GM23248 (cell line): Measurements from ENCODE around the gene NOS1AP. TPM values are rescaled to one million over a fixed set of nuclear protein-coding genes. Genes with fewer than 3 reads are reported as not detected.

Source experiments
- DNase-seq: peaks from one replicate; pipeline ENCODE4 v3.0.0-alpha.2; 2015
- H2AFZ ChIP-seq: fragments of 200-600 bp; sonication (generic); 2 replicates; pipeline ENCODE4 v1.6.1; 2016; ENCODE audit warnings: antibody characterized with exemption
- H3F3A ChIP-seq: fragments of 200-600 bp; sonication (generic); 2 replicates; pipeline ENCODE4 v1.6.1; 2016; ENCODE audit warnings: mild to moderate bottlenecking, antibody characterized with exemption, mixed run types; ENCODE audit not compliant: insufficient read depth
- H3K27ac ChIP-seq: fragments of 200-600 bp; sonication (generic); 2 replicates; pipeline ENCODE4 v1.5.1; 2016; ENCODE audit warnings: mild to moderate bottlenecking
- H3K27me3 ChIP-seq: fragments of 200-600 bp; sonication (generic); replicated peaks from 2 replicates; pipeline ENCODE4 v1.6.1; 2016; ENCODE audit warnings: mild to moderate bottlenecking; ENCODE audit not compliant: insufficient read depth
- H3K36me3 ChIP-seq: fragments of 200-600 bp; sonication (generic); 2 replicates; pipeline ENCODE4 v1.6.1; 2016; ENCODE audit warnings: low read depth, mild to moderate bottlenecking
- H3K4me1 ChIP-seq: fragments of 200-600 bp; sonication (generic); 2 replicates; pipeline ENCODE4 v1.6.1; 2016; ENCODE audit warnings: mild to moderate bottlenecking; ENCODE audit not compliant: insufficient read depth
- H3K4me2 ChIP-seq: fragments of 200-600 bp; sonication (generic); one replicate; pipeline ENCODE4 v1.6.1; 2016; ENCODE audit warnings: mild to moderate bottlenecking; ENCODE audit not compliant: unreplicated experiment
- H3K4me3 ChIP-seq: fragments of 200-600 bp; sonication (generic); 2 replicates; pipeline ENCODE4 v1.5.1; 2016; ENCODE audit warnings: mild to moderate bottlenecking
- H3K79me2 ChIP-seq: fragments of 200-600 bp; sonication (generic); 2 replicates; pipeline ENCODE4 v1.6.1; 2016; ENCODE audit warnings: mild to moderate bottlenecking; ENCODE audit not compliant: insufficient read depth
- H3K9ac ChIP-seq: fragments of 200-600 bp; sonication (generic); 2 replicates; pipeline ENCODE4 v1.6.1; 2016; ENCODE audit warnings: mild to moderate bottlenecking
- H3K9me2 ChIP-seq: fragments of 200-600 bp; sonication (generic); 2 replicates; pipeline ENCODE4 v1.6.1; 2016; ENCODE audit warnings: mixed run types, mild to moderate bottlenecking, moderate library complexity; ENCODE audit not compliant: insufficient read depth
- H3K9me3 ChIP-seq: fragments of 200-600 bp; sonication (generic); one replicate; pipeline ENCODE4 v1.6.1; 2017; ENCODE audit warnings: low read depth
- H4K20me1 ChIP-seq: fragments of 200-600 bp; sonication (generic); 2 replicates; pipeline ENCODE4 v1.6.0; 2016; ENCODE audit not compliant: insufficient read depth
- EZH2 ChIP-seq: fragments of 200-600 bp; sonication (generic); IDR thresholded peaks from 2 replicates; pipeline ENCODE4 v1.6.1; 2018; ENCODE audit warnings: antibody characterized with exemption, mild to moderate bottlenecking; ENCODE audit not compliant: insufficient read depth, poor library complexity, severe bottlenecking
- EZH2phosphoT487 ChIP-seq: fragments of 200-600 bp; sonication (generic); IDR thresholded peaks from 2 replicates; pipeline ENCODE4 v1.6.1; 2018; ENCODE audit warnings: antibody characterized with exemption, moderate library complexity, mild to moderate bottlenecking, low read depth; ENCODE audit not compliant: insufficient read depth
- WGBS, 2 experiments: methylation state at CpG; one replicate each; pipeline ENCODE4 v1.1.6; 2015 to 2017; ENCODE audit warnings: low lambda C conversion rate in 2 of 2, low coverage in 1 of 2; ENCODE audit errors: missing lambda C conversion rate in 2 of 2; 5-methylcytosine and 5-hydroxymethylcytosine counted together
- in situ Hi-C: fragments of 300-500 bp; cut with MboI; formaldehyde crosslinking; loops from 2 replicates; pipeline ENCODE4 v1.15.0; 2020
- polyA plus RNA-seq: library from polyadenylated mRNA; unstranded; fragments of >200 nt; fragmentation: Nextera tagmentation; extraction: Ambion mirVana; gene quantifications from 2 replicates; pipeline ENCODE4 v1.2.1, GENCODE V29; 2016
- total RNA-seq: library from RNA; depleted of rRNA; stranded (reverse); fragments of >200 nt; shearing (Covaris generic); gene quantifications from 2 replicates; pipeline ENCODE4 v1.2.3, GENCODE V29; 2014

Gene NOS1AP
- total and polyA plus RNA-seq, 2 experiments from 2014 or later, result 0.18 TPM; not detected in 1

GRCh38 chr1:162214202-162214601, 144.7 kb downstream of the NOS1AP start:
- 0 out of 2 replicates have a peak, but pooled peaks cover 6% of the 10 kb centered on the region for H3F3A ChIP-seq

DNA sequence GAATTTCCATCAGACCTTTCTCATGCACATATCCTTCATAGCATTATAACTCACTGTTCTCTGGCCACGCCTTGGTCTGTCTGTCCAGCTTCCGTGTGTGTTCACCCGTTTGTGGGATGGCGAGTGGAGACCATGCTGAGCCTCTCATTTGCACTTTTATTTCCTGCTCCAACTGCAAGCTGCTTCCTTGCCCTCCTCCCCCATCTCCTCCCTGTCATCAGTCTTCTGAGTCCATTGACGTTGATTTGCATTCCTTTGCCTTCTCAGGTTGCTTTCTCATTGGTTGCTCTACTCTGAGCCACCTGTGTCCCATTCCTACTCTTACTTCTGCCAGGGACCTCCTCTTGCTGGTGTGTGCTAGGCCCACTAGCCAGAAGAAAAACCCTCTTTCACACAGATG, 146.4 kb downstream of the NOS1AP start:
- 0 out of 2 replicates have a peak, but pooled peaks cover 6% of the 10 kb centered on the region for H3F3A ChIP-seq
- H3K4me2 ChIP-seq, result no peak overlapping the region
- H3K4me3 ChIP-seq, result no peak overlapping the region
- H3K27me3 ChIP-seq, result no peaks in the 10 kb centered on the region
- TF ChIP-seq EZH2 (no peak), EZH2phosphoT487 (no peak)
- H3K9me3 ChIP-seq, result no peaks in the 10 kb centered on the region
- peaks cover 4% of the 10 kb centered on the region; the same call in 1 of the 2 replicates for H3K4me1 ChIP-seq
- no peak overlapping the region for H3K27ac ChIP-seq
- no peak overlapping the region for H3K9ac ChIP-seq
- H3K79me2 ChIP-seq, result no peaks in the 10 kb centered on the region
- H4K20me1 ChIP-seq, result no peaks in the 10 kb centered on the region
- H3K9me2 ChIP-seq, result no peaks in the 10 kb centered on the region
- WGBS, 2 experiments, result 74 to 81% methylated on average over 5 of the region's 5 CpGs
- in situ Hi-C loops, result no loop called here
- H3K36me3 ChIP-seq, result no peaks in the 10 kb centered on the region
- H2AFZ ChIP-seq, result no peak overlapping the region
- DNase-seq, result no peak

More at GRCh38 chr1:162214202-162214601, 144.7 kb downstream of the NOS1AP start:
- Histone ChIP-seq H3K36me3 (no peaks in the 10 kb centered on the region), H3K27ac (no peak overlapping the region), H3K4me3 (no peak overlapping the region), H3K27me3 (no peaks in the 10 kb centered on the region), H3K4me1 (peaks cover 4% of the 10 kb centered on the region; the same call in 1 of the 2 replicates), H3K9me2 (no peaks in the 10 kb centered on the region), H3K9ac (no peak overlapping the region), H3K9me3 (no peaks in the 10 kb centered on the region), H3K79me2 (no peaks in the 10 kb centered on the region), H4K20me1 (no peaks in the 10 kb centered on the region), H3K4me2 (no peak overlapping the region), H2AFZ (no peak overlapping the region)
- in situ Hi-C loops, result no loop called here
- TF ChIP-seq EZH2 (no peak), EZH2phosphoT487 (no peak)
- no peak for DNase-seq
- 71 to 73% methylated on average over 6 of the region's 6 CpGs for WGBS, 2 experiments

GRCh38 chr1:162216604-162217003, 147.1 kb downstream of the NOS1AP start:
- H3K79me2 ChIP-seq, result no peaks in the 10 kb centered on the region
- no peaks in the 10 kb centered on the region for H4K20me1 ChIP-seq
- in situ Hi-C loops, result no loop called here
- no peak overlapping the region for H3K4me2 ChIP-seq
- no peaks in the 10 kb centered on the region for H3K9me3 ChIP-seq
- H3K4me3 ChIP-seq, result no peak overlapping the region
- no peak overlapping the region for H3K9ac ChIP-seq
- H3K4me1 ChIP-seq, result peaks cover 4% of the 10 kb centered on the region; the same call in 1 of the 2 replicates
- no peaks in the 10 kb centered on the region for H3K36me3 ChIP-seq
- no peak for TF ChIP-seq EZH2phosphoT487
- no peak for TF ChIP-seq EZH2
- no peaks in the 10 kb centered on the region for H3K9me2 ChIP-seq
- H3F3A ChIP-seq, result 0 out of 2 replicates have a peak, but pooled peaks cover 6% of the 10 kb centered on the region
- H3K27ac ChIP-seq, result no peak overlapping the region
- H2AFZ ChIP-seq, result no peak overlapping the region
- 85 to 93% methylated on average over 1 of the region's 1 CpG for WGBS, 2 experiments
- DNase-seq, result no peak
- H3K27me3 ChIP-seq, result no peaks in the 10 kb centered on the region

- Histone ChIP-seq H3K9ac (no peak overlapping the region), H3K27me3 (no peaks in the 10 kb centered on the region), H2AFZ (no peak overlapping the region), H3K79me2 (no peaks in the 10 kb centered on the region), H3F3A (0 out of 2 replicates have a peak, but pooled peaks cover 6% of the 10 kb centered on the region), H3K9me2 (no peaks in the 10 kb centered on the region), H3K9me3 (no peaks in the 10 kb centered on the region), H3K4me3 (no peak overlapping the region), H3K27ac (no peak overlapping the region), H3K36me3 (no peaks in the 10 kb centered on the region), H3K4me1 (peaks cover 4% of the 10 kb centered on the region; the same call in 1 of the 2 replicates), H3K4me2 (no peak overlapping the region), H4K20me1 (no peaks in the 10 kb centered on the region)
- in situ Hi-C loops, result no loop called here
- DNase-seq, result peak; percentile 12
- 54 to 67% methylated on average over 1 of the region's 1 CpG for WGBS, 2 experiments
- TF ChIP-seq EZH2phosphoT487 (no peak), EZH2 (no peak)
Measured at GRCh38 chr1:162217706-162218105, 148.2 kb downstream of the NOS1AP start.
